ENCODE results near the gene SLC39A11. TPM values are rescaled to one million over a fixed set of nuclear protein-coding genes. Genes with fewer than 3 reads are reported as not detected.

Gene SLC39A11
- total and polyA plus RNA-seq, 2 of the 13 experiments (the other 11 are each of a cell fraction or from before 2014, with no cell fraction given), result 17.2 to 31.5 TPM

DNA sequence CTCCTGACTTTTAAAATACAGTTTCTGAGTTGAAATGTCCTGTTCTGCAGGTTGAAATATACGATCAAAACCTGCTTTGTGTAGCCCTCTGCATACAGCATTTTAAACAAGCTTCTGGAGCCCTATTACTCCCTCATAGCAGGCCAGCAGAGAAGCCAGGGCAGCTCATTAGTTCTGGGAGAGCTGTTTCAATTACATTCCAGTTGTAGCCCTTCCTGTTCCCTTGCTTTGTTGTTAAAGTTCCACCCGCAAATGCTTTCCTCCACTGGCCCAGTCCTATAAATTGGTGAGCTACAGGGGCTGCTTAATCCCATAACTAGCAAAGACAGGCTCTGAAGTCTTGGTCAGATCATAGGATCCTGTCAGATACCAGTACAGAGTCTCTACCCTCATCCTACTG lies 162.5 kb downstream of the SLC39A11 start:
- ATAC-seq (no peak), FAIRE-seq (no peak), DNase-seq (ENCODE audit: low spot score) (no peak)
- 92% methylated on average over 2 of the region's 2 CpGs for WGBS (ENCODE audit: low lambda C conversion rate)
- intact Hi-C loops (cut with micrococcal nuclease; ENCODE audit: unreplicated experiment), result no loop called here
- H3K4me1 ChIP-seq (ENCODE audit: insufficient read depth, low read length), result peaks cover 52% of the 10 kb centered on the region
- no peak overlapping the region for H2AFZ ChIP-seq (ENCODE audit: low read length)
- no peak overlapping the region for H3K27ac ChIP-seq (ENCODE audit: extremely low read length, insufficient read depth, low read length)
- H3K36me3 ChIP-seq (replicated peaks in 1 of 2; ENCODE audit: control insufficient read depth in 1 of 2, insufficient read depth in 2 of 2, low read length in 2 of 2), result no peaks in the 10 kb centered on the region
- no TSS peak for BruUV-seq (replicated peaks)
- H4K20me1 ChIP-seq (ENCODE audit: insufficient read depth, low read length), result no peaks in the 10 kb centered on the region
- H3K27me3 ChIP-seq (ENCODE audit: control insufficient read depth in 1 of 2, insufficient read depth in 2 of 2, low read length in 2 of 2), result no peaks in the 10 kb centered on the region
- POLR2A ChIA-PET, result no interaction called here
- in situ Hi-C loops (cut with HindIII; ENCODE audit: extremely low pct_ligation_motif_present, low pct_unique_long_range_greater_than_20kb), result loop anchor here (25.0 kb wide), 1 partner anchor 368 kb away; no protein-coding TSS in a partner anchor
- CTCF ChIA-PET (ENCODE audit: low intra/inter-chr PET ratio, low total read pairs), result no interaction called here
- no peak overlapping the region for H3K9ac ChIP-seq (ENCODE audit: insufficient read depth, low read depth, low read length)
- H3K4me3 ChIP-seq (replicated peaks in 1 of 3; ENCODE audit: insufficient read depth in 1 of 3, low read depth in 2 of 3, low read length in 3 of 3), result no peak overlapping the region
- H3K4me2 ChIP-seq (ENCODE audit: low read depth, low read length), result no peak overlapping the region
- no peaks in the 10 kb centered on the region for H3K79me2 ChIP-seq (ENCODE audit: insufficient read depth, low read length)
- H3K9me3 ChIP-seq (ENCODE audit: low read length), result no peaks in the 10 kb centered on the region
- TF ChIP-seq, protein P1, sequence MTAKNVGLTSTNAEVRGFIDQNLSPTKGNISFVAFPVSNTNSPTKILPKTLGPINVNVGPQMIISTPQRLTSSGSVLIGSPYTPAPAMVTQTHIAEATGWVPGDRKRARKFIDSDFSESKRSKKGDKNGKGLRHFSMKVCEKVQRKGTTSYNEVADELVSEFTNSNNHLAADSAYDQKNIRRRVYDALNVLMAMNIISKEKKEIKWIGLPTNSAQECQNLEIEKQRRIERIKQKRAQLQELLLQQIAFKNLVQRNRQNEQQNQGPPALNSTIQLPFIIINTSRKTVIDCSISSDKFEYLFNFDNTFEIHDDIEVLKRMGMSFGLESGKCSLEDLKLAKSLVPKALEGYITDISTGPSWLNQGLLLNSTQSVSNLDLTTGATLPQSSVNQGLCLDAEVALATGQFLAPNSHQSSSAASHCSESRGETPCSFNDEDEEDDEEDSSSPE (CRISPR knock-in tag; IDR thresholded peaks at IDR 0.05), result no peak
- TF ChIP-seq PHF5A (CRISPR knock-in tag; IDR thresholded peaks at IDR 0.05; ENCODE audit: low read depth, unreplicated experiment), result no peak
- no peak for TF ChIP-seq ZNF225 (CRISPR knock-in tag; IDR thresholded peaks at IDR 0.05)
- TF ChIP-seq GATAD1 (CRISPR knock-in tag; IDR thresholded peaks at IDR 0.05), result no peak
- TF ChIP-seq ZNF12 (CRISPR knock-in tag; IDR thresholded peaks at IDR 0.05), result no peak
- no peak for TF ChIP-seq MBD4 (IDR thresholded peaks at IDR 0.05; ENCODE audit: borderline replicate concordance, low read length)
- TF ChIP-seq, protein P2, sequence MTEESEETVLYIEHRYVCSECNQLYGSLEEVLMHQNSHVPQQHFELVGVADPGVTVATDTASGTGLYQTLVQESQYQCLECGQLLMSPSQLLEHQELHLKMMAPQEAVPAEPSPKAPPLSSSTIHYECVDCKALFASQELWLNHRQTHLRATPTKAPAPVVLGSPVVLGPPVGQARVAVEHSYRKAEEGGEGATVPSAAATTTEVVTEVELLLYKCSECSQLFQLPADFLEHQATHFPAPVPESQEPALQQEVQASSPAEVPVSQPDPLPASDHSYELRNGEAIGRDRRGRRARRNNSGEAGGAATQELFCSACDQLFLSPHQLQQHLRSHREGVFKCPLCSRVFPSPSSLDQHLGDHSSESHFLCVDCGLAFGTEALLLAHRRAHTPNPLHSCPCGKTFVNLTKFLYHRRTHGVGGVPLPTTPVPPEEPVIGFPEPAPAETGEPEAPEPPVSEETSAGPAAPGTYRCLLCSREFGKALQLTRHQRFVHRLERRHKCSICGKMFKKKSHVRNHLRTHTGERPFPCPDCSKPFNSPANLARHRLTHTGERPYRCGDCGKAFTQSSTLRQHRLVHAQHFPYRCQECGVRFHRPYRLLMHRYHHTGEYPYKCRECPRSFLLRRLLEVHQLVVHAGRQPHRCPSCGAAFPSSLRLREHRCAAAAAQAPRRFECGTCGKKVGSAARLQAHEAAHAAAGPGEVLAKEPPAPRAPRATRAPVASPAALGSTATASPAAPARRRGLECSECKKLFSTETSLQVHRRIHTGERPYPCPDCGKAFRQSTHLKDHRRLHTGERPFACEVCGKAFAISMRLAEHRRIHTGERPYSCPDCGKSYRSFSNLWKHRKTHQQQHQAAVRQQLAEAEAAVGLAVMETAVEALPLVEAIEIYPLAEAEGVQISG (CRISPR knock-in tag; IDR thresholded peaks at IDR 0.05), result no peak
- TF ChIP-seq ZNF367 (CRISPR knock-in tag; IDR thresholded peaks at IDR 0.05; ENCODE audit: borderline replicate concordance), result no peak
- TF ChIP-seq SALL1 (CRISPR knock-in tag; IDR thresholded peaks at IDR 0.05), result no peak
- TF ChIP-seq, protein P3, sequence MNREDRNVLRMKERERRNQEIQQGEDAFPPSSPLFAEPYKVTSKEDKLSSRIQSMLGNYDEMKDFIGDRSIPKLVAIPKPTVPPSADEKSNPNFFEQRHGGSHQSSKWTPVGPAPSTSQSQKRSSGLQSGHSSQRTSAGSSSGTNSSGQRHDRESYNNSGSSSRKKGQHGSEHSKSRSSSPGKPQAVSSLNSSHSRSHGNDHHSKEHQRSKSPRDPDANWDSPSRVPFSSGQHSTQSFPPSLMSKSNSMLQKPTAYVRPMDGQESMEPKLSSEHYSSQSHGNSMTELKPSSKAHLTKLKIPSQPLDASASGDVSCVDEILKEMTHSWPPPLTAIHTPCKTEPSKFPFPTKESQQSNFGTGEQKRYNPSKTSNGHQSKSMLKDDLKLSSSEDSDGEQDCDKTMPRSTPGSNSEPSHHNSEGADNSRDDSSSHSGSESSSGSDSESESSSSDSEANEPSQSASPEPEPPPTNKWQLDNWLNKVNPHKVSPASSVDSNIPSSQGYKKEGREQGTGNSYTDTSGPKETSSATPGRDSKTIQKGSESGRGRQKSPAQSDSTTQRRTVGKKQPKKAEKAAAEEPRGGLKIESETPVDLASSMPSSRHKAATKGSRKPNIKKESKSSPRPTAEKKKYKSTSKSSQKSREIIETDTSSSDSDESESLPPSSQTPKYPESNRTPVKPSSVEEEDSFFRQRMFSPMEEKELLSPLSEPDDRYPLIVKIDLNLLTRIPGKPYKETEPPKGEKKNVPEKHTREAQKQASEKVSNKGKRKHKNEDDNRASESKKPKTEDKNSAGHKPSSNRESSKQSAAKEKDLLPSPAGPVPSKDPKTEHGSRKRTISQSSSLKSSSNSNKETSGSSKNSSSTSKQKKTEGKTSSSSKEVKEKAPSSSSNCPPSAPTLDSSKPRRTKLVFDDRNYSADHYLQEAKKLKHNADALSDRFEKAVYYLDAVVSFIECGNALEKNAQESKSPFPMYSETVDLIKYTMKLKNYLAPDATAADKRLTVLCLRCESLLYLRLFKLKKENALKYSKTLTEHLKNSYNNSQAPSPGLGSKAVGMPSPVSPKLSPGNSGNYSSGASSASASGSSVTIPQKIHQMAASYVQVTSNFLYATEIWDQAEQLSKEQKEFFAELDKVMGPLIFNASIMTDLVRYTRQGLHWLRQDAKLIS (CRISPR knock-in tag; IDR thresholded peaks at IDR 0.05), result no peak
- TF ChIP-seq, protein P4, sequence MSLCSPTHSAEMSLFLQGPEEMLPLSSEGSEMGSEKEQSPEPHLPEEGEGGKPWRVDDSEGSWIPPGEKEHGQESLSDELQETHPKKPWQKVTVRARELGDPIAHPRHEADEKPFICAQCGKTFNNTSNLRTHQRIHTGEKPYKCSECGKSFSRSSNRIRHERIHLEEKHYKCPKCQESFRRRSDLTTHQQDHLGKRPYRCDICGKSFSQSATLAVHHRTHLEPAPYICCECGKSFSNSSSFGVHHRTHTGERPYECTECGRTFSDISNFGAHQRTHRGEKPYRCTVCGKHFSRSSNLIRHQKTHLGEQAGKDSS (CRISPR knock-in tag; IDR thresholded peaks at IDR 0.05; ENCODE audit: borderline replicate concordance, low read depth), result no peak
- no peak for TF ChIP-seq SCMH1 (CRISPR knock-in tag; IDR thresholded peaks at IDR 0.05; ENCODE audit: borderline replicate concordance)
- TF ChIP-seq ATM (IDR thresholded peaks at IDR 0.05; ENCODE audit: borderline replicate concordance), result no peak
- no peak for TF ChIP-seq SKIL (CRISPR knock-in tag; IDR thresholded peaks at IDR 0.05; ENCODE audit: borderline replicate concordance)
- TF ChIP-seq NR1H2 (CRISPR knock-in tag; IDR thresholded peaks at IDR 0.05; ENCODE audit: borderline replicate concordance, low read depth), result no peak

All from HepG2 (cell line).